ENCODE data around the gene CNTNAP2.

Gene CNTNAP2

GRCh38 chr7:146423446-146423845 lies 306.8 kb downstream of the CNTNAP2 start:
- DNase-seq (ENCODE audit: low read depth) = no peak

DNA sequence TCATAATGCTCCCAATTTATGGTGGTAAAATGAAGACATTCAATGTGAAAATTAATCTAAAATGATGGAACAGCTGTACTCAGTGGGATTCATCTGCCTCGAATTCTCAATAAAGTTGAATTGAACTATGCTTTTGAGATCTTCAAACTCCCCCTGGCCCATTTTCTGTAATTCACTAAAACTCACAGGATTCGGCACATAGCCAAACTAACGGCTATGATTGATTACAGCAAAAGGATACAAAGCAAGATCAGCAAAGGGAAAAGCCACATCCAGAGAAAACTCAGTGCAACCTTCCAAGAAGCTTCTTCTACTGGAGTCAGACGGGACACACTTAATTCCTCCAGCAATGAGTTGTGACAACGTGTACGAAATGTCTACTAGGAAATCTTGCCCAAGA lies 307.5 kb downstream of the CNTNAP2 start:
- DNase-seq (ENCODE audit: low read depth) = no peak

DNA sequence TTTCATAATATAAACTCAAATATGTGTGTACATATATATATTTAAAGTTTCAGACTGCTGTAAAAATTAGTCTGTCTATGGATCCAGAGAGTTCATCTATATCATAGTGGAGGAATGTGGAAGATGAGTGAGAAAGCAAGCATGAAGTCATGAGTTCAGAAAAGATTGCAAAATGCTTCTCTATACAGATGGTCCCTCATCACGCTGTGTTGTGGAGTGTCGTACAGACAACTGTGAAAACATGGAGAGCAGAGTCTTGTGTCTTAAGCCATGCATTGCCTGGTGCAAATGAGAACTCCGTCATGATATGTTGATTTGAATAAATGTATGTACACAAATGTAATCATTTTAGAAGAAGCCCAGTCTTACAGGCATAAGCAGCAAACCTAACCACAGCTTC lies 316.9 kb downstream of the CNTNAP2 start:
- DNase-seq (ENCODE audit: low read depth) = no peak

DNA sequence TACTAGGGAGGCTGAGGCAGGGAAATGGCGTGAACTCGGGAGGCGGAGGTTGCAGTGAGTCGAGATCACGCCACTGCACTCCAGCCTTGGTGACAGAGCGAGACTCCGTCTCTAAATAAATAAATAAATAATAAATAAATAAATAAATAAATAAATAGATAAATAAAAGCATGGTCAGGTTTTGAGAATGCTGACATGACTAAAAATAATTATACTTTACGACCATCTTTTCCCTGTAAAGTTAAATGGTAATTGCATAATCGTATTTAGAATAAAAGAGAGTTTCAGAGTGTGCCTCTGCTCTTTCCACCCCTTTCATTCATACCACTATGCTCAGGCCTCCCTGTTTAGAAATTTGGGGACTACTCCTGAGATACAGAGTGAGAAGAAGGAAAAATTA lies 326.5 kb downstream of the CNTNAP2 start:
- no peak for DNase-seq (ENCODE audit: low read depth)

- DNase-seq (ENCODE audit: low read depth) = no peak
Observed at GRCh38 chr7:146449625-146450024, 333.0 kb downstream of the CNTNAP2 start.

DNA sequence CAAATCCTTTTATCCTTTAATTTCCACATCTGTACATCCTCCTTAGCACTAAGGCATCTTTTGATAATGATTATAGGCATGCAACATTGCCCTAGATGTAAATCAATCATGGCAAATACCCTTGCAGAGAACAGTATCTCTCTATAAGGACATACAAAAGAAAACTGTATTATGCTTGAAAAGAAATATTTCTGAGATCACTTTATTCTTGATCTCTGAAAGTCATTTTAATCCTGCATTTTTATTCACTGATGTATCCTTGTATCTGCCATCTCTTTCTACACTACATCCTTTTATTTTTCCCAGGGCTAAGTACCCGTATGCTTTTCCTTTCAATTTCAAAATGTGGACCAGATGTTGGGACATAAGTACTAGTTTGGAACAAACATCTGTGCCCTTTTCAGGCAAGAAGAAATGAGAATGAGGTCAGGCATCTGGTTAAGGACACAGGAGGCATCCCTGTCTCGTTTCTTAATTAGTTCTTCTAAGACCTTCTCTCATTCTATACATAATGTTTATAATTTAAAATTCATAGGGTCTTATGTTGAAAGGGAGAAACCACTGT lies 338.6 kb downstream of the CNTNAP2 start:
- no peak for DNase-seq (ENCODE audit: low read depth)

- DNase-seq (ENCODE audit: low read depth) = no peak
Observed at GRCh38 chr7:146479040-146479439, 362.4 kb downstream of the CNTNAP2 start.

- no peak for DNase-seq (ENCODE audit: low read depth)
Observed at GRCh38 chr7:146486519-146486918, 369.9 kb downstream of the CNTNAP2 start.

GRCh38 chr7:146492017-146492416 lies 375.4 kb downstream of the CNTNAP2 start:
- DNase-seq (ENCODE audit: low read depth) = no peak

DNA sequence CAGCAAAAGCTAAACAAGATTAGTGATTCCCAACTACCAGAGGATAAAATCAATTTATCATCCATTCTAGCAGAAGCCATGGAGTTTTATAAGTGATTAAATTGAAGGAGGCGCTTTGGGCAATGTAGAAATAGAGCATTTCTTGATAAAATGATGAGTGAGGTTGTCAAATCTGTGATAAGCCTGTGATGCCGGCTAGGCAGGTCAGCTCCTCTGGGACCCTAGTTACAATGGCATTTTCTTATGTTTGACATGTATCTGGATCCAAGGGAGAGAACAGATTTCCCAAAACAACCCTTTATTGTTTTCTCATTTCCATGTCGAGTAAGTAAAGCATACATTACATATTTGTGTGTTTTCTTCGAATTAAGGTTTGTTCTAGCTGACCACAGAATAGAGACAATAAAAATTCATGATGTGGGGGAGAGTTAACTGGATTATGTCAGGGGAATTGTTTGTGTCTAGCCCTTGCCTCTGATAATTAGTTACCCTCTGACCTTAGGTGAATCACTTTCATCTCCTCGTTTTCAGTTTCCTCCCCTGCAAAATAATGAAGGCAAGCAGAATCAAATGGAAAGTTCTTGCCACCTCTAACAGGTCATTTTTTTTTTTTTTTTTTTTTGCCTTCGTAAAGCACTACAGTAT lies 378.5 kb downstream of the CNTNAP2 start:
- DNase-seq (ENCODE audit: low read depth) = no peak

DNA sequence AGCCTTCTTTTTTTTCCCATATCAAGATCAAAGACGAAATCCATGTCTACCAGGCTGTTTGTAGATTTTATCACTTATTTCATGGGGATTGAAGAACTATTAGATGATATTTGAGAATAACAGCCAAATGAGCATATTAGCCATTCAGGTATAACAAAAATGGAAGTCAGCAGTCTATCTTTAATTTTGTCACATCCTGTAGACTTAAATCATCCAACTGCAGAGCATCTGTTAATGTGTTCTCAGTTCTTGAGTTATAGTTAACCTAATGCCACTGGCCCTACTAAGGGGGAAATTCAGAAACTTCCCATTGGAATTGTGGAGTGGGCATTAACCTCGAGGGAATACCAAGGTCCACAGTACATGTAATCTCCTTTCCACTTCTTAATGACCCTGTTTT lies 380.1 kb downstream of the CNTNAP2 start:
- no peak for DNase-seq (ENCODE audit: low read depth)

DNA sequence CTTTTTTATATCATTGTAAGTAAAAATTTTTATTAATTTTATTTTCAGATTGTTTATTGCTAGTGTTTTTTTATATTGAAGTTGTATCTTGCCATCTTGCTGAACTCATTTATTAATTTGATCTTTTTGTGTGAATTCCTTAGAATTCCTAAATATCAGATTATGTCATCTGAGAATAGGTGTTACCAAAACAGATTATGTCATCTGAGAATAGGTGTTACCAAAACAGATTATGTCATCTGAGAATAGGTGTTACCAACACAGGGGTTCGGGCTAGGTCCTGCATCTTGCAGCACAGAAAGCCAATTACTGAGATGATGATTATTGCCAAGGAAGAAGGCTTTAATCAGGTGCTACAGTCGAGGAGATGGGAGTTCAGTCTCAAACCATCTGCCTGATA lies 383.4 kb downstream of the CNTNAP2 start:
- DNase-seq (ENCODE audit: low read depth) = no peak

GRCh38 chr7:146503844-146504243 lies 387.2 kb downstream of the CNTNAP2 start:
- DNase-seq (ENCODE audit: low read depth) = no peak

DNA sequence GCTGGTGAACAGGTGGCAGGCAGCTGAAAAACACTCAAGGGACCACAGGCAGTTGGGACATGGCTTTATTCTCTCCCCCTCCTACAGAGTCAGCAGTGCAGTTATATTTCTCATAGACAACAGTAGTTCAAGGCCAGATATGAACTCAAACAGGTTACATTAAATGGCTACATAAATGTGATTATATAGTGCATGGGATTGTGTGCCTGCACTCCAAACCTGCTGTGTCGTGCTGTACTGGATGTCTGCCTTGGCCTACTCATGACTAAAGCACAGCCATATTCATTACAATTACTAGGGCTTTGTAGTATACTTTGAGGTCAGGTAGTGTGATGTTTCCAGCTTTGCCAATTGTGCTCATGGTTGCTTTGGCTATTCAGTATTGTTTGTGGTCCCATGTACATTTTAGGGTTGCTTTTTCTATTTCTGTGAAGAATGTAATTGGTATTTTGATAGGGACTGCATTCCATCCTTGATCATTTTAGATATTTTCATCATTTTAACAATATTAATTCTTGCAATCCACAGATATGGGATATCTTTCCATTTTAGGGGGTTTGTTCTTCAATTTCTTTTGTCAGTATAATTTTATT lies 393.6 kb downstream of the CNTNAP2 start:
- no peak for DNase-seq (ENCODE audit: low read depth)

DNA sequence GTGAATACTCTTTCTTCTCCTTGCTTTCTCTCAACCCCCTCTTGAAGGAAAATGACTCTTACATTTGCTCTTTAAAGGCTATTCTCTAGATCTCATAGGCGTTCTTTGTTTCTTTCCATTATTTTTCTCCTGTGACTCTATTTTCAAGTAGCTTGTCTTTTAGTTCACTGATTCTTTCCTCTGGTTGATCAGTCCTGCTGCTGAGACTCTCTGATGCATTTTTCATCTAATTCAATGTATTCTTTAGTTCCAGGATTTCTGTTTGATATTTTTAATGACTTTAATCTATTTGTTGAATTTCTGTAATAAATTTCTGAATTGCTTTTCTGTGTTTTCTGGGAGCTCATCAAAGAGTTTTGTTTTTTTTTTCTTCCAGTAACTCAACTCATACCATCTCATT lies 397.7 kb downstream of the CNTNAP2 start:
- DNase-seq (ENCODE audit: low read depth) = no peak

DNA sequence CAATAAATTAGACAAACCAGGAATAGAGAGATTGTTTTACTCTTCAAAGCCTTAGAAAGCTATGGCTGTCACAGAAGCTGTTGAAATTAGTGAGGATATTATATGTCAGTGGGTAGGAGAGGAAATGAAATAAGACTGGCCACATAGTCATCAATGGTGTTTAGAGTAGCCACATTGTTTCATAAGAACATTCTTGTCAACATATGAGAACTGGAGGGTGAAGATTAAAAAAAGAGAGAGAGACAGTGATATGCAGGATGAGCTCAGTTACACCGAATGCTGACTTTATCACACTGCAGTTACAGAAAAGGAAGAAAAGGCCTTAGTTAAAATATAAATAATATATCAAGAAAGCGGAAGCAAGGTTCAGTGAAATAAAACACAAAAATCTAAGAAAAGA lies 412.0 kb downstream of the CNTNAP2 start:
- no peak for DNase-seq (ENCODE audit: low read depth)

DNA sequence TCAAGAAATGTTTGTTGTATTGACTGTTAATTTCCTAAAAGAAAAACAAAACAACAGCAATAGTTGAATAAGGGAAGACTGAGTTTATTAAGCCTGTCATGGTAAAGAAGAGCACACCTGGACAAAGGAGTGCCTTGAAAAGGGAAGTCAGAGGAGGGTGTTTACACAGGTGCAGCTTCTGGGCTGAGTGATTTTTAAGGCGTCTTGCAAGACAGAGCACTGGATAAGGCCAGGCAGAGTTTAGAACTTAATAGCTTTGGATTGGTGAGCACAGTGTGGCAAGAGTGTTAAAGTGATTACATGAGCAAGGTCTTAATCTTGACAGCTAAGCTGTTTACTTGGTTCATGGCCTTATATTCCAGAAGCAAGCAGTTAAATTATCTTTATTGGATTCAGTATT lies 423.2 kb downstream of the CNTNAP2 start:
- no peak for DNase-seq (ENCODE audit: low read depth)

DNA sequence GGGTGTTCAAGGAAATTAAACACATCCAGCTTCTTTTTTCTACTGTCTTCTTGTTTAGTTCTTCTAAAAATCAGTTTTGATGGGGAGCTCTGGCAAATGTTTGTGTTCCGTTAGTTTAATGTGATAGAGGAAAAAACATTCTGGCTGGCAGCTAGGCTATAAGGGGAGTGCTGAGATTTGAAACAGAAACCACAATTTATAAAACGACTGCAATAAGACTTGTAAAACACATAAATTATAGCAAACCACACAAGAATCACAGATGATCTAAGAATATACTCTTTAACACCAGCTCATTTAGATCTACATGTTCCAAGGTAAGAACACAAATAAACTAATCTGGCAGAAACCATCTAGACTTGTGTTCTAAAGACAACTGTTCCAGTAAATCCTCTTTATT lies 425.5 kb downstream of the CNTNAP2 start:
- no peak for DNase-seq (ENCODE audit: low read depth)

- DNase-seq (ENCODE audit: low read depth) = no peak
Observed at GRCh38 chr7:146544748-146545147, 428.1 kb downstream of the CNTNAP2 start.

- DNase-seq (ENCODE audit: low read depth) = no peak
Observed at GRCh38 chr7:146548816-146549215, 432.2 kb downstream of the CNTNAP2 start.

GRCh38 chr7:146554556-146554955 lies 438.0 kb downstream of the CNTNAP2 start:
- no peak for DNase-seq (ENCODE audit: low read depth)

DNA sequence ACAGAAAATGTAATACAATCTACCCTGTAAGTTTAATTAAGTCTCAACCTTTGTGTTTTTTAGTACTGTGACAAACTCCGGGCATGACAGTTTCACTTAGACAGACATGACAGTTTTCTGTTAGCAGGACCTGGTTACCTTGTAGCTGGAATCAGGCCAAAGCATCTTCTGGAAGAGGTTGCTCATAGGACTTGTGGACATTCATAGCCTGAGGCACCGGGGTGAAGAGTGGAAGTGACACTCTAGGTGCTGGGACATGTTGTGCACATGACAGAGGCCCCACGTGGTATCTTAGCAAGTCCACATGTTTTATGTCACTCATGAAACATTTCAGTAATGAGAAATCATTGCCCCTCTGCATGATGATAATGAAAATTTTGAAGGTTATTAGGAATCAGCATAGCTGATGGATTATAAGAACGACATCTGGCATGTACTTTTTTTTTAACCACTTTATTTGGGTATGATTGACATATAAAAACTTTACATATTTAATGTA lies 441.4 kb downstream of the CNTNAP2 start:
- no peak for DNase-seq (ENCODE audit: low read depth)

DNA sequence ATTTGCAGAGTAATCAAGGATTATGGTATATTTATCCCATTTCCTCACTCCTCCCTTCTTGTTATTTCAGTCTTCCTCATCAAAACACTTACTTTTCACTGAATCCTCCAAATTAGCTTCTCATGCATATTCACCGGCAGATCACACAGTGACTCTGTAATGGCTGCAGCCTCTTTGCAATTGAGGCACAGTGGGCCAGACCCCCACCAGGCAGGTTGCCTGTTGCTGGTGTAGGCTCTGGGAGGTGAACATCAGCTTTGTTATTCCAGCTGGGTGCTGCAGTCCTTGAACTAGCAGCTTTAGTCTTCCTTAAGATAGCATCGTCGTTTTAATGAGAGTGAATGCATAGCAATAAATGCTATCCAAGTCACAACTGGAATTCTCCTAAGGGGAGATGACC lies 449.3 kb downstream of the CNTNAP2 start:
- no peak for DNase-seq (ENCODE audit: low read depth)

- no peak for DNase-seq (ENCODE audit: low read depth)
Observed at GRCh38 chr7:146575903-146576302, 459.3 kb downstream of the CNTNAP2 start.

All from stimulated activated CD8-positive, alpha-beta memory T cell treated with anti-CD3 and anti-CD28 coated beads, Interleukin-15, amount 100 ng/mL, for 24 hours (primary cell).